GM23338 (cell line): ENCODE measurements around the gene MYL6. TPM values are rescaled to one million over a fixed set of nuclear protein-coding genes. Genes with fewer than 3 reads are reported as not detected.

Experiments used
- ATAC-seq: fragments of 200-7000 bp; cut with Tn5 transposase; 3 replicates; pipeline ENCODE4 v1.9.1; 2020
- DNase-seq: peaks from one replicate; pipeline ENCODE4 v3.0.0-alpha.2; 2015; ENCODE audit warnings: low spot score
- H2AFZ ChIP-seq: fragments of 200-600 bp; sonication (generic); 2 replicates; pipeline ENCODE4 v1.8.0; 2016; ENCODE audit warnings: antibody characterized with exemption, mild to moderate bottlenecking, moderate library complexity
- H3F3A ChIP-seq: fragments of 200-600 bp; sonication (generic); replicated peaks from 2 replicates; pipeline ENCODE4 v1.8.0; 2017; ENCODE audit warnings: antibody characterized with exemption, mixed run types, low read depth
- H3K27ac ChIP-seq: fragments of 200-600 bp; sonication (generic); 2 replicates; pipeline ENCODE4 v1.6.1; 2016; ENCODE audit warnings: low read depth
- H3K27me3 ChIP-seq: fragments of 200-600 bp; sonication (generic); 2 replicates; pipeline ENCODE4 v1.8.0; 2016; ENCODE audit warnings: mild to moderate bottlenecking, mixed run types, moderate library complexity; ENCODE audit not compliant: insufficient read depth
- H3K36me3 ChIP-seq: fragments of 200-600 bp; sonication (generic); 2 replicates; pipeline ENCODE4 v1.8.0; 2016; ENCODE audit warnings: mild to moderate bottlenecking; ENCODE audit not compliant: insufficient read depth
- H3K4me1 ChIP-seq: fragments of 200-600 bp; sonication (generic); 2 replicates; pipeline ENCODE4 v1.8.0; 2016; ENCODE audit warnings: mild to moderate bottlenecking, moderate library complexity; ENCODE audit not compliant: insufficient read depth
- H3K4me2 ChIP-seq: fragments of 200-600 bp; sonication (generic); 2 replicates; pipeline ENCODE4 v1.7.1; 2017; ENCODE audit warnings: mixed run types
- H3K4me3 ChIP-seq: fragments of 200-600 bp; sonication (generic); 2 replicates; pipeline ENCODE4 v1.6.1; 2016; ENCODE audit warnings: mixed run types
- H3K79me2 ChIP-seq: fragments of 200-600 bp; sonication (generic); replicated peaks from 2 replicates; pipeline ENCODE4 v1.8.0; 2017; ENCODE audit warnings: mild to moderate bottlenecking; ENCODE audit not compliant: insufficient read depth
- H3K9me2 ChIP-seq: fragments of 200-600 bp; sonication (generic); 2 replicates; pipeline ENCODE4 v1.8.0; 2017; ENCODE audit not compliant: insufficient read depth
- H4K20me1 ChIP-seq: fragments of 200-600 bp; sonication (generic); replicated peaks from 2 replicates; pipeline ENCODE4 v1.8.0; 2017; ENCODE audit warnings: mild to moderate bottlenecking; ENCODE audit not compliant: insufficient read depth
- H3K27ac Mint-ChIP-seq: 2 replicates; pipeline ENCODE4 v1.8.0; 2020; ENCODE audit warnings: inconsistent platforms, mild to moderate bottlenecking, moderate library complexity, mixed read lengths
- H3K27me3 Mint-ChIP-seq: 3 replicates; pipeline ENCODE4 v1.8.0; 2022; ENCODE audit warnings: low read depth, mild to moderate bottlenecking, moderate library complexity, mixed read lengths, inconsistent platforms; ENCODE audit not compliant: insufficient read depth, poor library complexity
- H3K36me3 Mint-ChIP-seq: 3 replicates; pipeline ENCODE4 v1.8.0; 2021; ENCODE audit warnings: low read depth, mild to moderate bottlenecking, inconsistent platforms, moderate library complexity, mixed read lengths
- H3K4me1 Mint-ChIP-seq: 3 replicates; pipeline ENCODE4 v1.8.0; 2020; ENCODE audit warnings: mild to moderate bottlenecking, inconsistent platforms, mixed read lengths
- H3K4me3 Mint-ChIP-seq: 3 replicates; pipeline ENCODE4 v1.8.0; 2021; ENCODE audit warnings: moderate library complexity, mild to moderate bottlenecking, inconsistent platforms, mixed read lengths
- H3K9me3 Mint-ChIP-seq: 3 replicates; pipeline ENCODE4 v1.8.0; 2020; ENCODE audit warnings: moderate library complexity, mild to moderate bottlenecking, inconsistent platforms, mixed read lengths
- CTCF ChIP-seq, 2 experiments: fragments of 200-600 bp in 1 of 2; sonication (generic) in 1 of 2; conservative IDR thresholded peaks; 2 replicates each; pipeline versions ENCODE4 v1.5.1 to v1.6.1; 2016 to 2017; ENCODE audit warnings: antibody characterized with exemption in 2 of 2, low read depth in 2 of 2, mild to moderate bottlenecking in 2 of 2, moderate library complexity in 1 of 2
- STAT1 ChIP-seq: IDR thresholded peaks from one replicate; pipeline ENCODE4 v1.6.1; 2016; ENCODE audit warnings: antibody characterized with exemption; ENCODE audit not compliant: unreplicated experiment
- ZNF331 ChIP-seq: fragments of 250-450 bp; sonication (Bioruptor Pico); IDR thresholded peaks from 2 replicates; pipeline ENCODE4 v1.5.0; 2020; ENCODE audit warnings: low read depth, mild to moderate bottlenecking, moderate library complexity
- ZNF462 ChIP-seq: fragments of 250-450 bp; sonication (Bioruptor Pico); IDR thresholded peaks from 2 replicates; pipeline ENCODE4 v1.5.0; 2020; ENCODE audit warnings: mild to moderate bottlenecking, moderate library complexity
- polyA plus RNA-seq: library from polyadenylated mRNA; unstranded; fragments of >200 nt; fragmentation: Nextera tagmentation; extraction: Ambion mirVana; gene quantifications from 2 replicates; pipeline ENCODE4 v1.2.1, GENCODE V29; 2016
- total RNA-seq: library from RNA; depleted of rRNA; stranded (reverse); fragments of >200 nt; shearing (Covaris generic); gene quantifications from 2 replicates; pipeline ENCODE4 v1.2.3, GENCODE V29; 2014

MYL6 gene
- total and polyA plus RNA-seq, 2 experiments from 2014 or later = 1,092 to 1,545 TPM

- H3K4me3 Mint-ChIP-seq = no peak overlapping the region; the same call in 2 of the 3 replicates
- H3K27me3 Mint-ChIP-seq = peaks cover 17% of the 10 kb centered on the region
Measured at GRCh38 chr12:56192582-56192981, 34.4 kb downstream of the MYL6 start.

More at GRCh38 chr12:56192582-56192981, 34.4 kb downstream of the MYL6 start:
- Histone ChIP-seq H3F3A (peaks cover 8% of the 10 kb centered on the region; the same call in 1 of the 2 replicates), H3K27ac (no peak overlapping the region), H3K4me1 (peaks cover 9% of the 10 kb centered on the region), H3K4me2 (no peak overlapping the region), H3K27me3 (no peaks in the 10 kb centered on the region), H3K9me2 (0 out of 2 replicates have a peak, but pooled peaks cover 3% of the 10 kb centered on the region), H3K4me3 (no peak overlapping the region), H4K20me1 (no peaks in the 10 kb centered on the region; the same call in 1 of the 2 replicates), H3K79me2 (peaks cover 13% of the 10 kb centered on the region), H3K36me3 (no peaks in the 10 kb centered on the region), H2AFZ (no peak overlapping the region)
- Mint-ChIP-seq H3K36me3 (peaks cover 25% of the 10 kb centered on the region), H3K27ac (no peak overlapping the region), H3K4me1 (peaks cover 30% of the 10 kb centered on the region), H3K9me3 (peaks cover 6% of the 10 kb centered on the region; the same call in 2 of the 3 replicates)
- no peak for TF ChIP-seq ZNF331
- no peak for TF ChIP-seq CTCF (conservative IDR thresholded peaks at IDR 0.05; ENCODE audit: low read depth in 2 of 2)
- no peak for TF ChIP-seq ZNF462 (CRISPR knock-in tag)
- TF ChIP-seq STAT1 = no peak
- no peak for DNase-seq
- no peak for ATAC-seq
